HEK293T (cell line): Measurements from ENCODE around the gene TYSND1.

ENCODE experiments used
- ELF4 ChIP-seq: fragments of 450-650 bp; IDR thresholded peaks from 2 replicates; pipeline ENCODE4 v1.6.1; 2017; ENCODE audit warnings: antibody characterized with exemption
- FOXA1 ChIP-seq: fragments of 450-650 bp; IDR thresholded peaks from 2 replicates; pipeline ENCODE4 v1.6.1; 2016; ENCODE audit warnings: mild to moderate bottlenecking
- FOXM1 ChIP-seq: fragments of 450-650 bp; IDR thresholded peaks from 2 replicates; pipeline ENCODE4 v1.6.1; 2017; ENCODE audit warnings: mild to moderate bottlenecking, borderline replicate concordance
- SUZ12 ChIP-seq: fragments of 450-650 bp; IDR thresholded peaks from 2 replicates; pipeline ENCODE4 v1.6.1; 2016; ENCODE audit warnings: mild to moderate bottlenecking
- ZNF384 ChIP-seq: fragments of 450-650 bp; IDR thresholded peaks from 2 replicates; pipeline ENCODE4 v1.6.1; 2016

GRCh38 chr10:70178139-70178725 is 31.7 kb upstream of the TYSND1 start:
- TF ChIP-seq FOXA1 (no peak), FOXM1 (no peak), ZNF384 (no peak), SUZ12 (no peak), ELF4 (no peak)
